OCI-LY3 (cell line): ENCODE measurements around the gene SDSL.

Source experiments
- EZH2phosphoT487 ChIP-seq: fragments of 200-600 bp; shearing (Covaris generic); IDR thresholded peaks from 2 replicates; pipeline ENCODE4 v1.6.1; 2018; ENCODE audit warnings: antibody characterized with exemption, mixed run types, low read depth
- TF ChIP-seq, protein P1 (sequence below): fragments of 200-600, 300-600 bp; sonication (generic); IDR thresholded peaks from 2 replicates; pipeline ENCODE4 v1.5.1; 2014; ENCODE audit warnings: antibody characterized with exemption, low read length, low read depth

- TF ChIP-seq, protein P1, sequence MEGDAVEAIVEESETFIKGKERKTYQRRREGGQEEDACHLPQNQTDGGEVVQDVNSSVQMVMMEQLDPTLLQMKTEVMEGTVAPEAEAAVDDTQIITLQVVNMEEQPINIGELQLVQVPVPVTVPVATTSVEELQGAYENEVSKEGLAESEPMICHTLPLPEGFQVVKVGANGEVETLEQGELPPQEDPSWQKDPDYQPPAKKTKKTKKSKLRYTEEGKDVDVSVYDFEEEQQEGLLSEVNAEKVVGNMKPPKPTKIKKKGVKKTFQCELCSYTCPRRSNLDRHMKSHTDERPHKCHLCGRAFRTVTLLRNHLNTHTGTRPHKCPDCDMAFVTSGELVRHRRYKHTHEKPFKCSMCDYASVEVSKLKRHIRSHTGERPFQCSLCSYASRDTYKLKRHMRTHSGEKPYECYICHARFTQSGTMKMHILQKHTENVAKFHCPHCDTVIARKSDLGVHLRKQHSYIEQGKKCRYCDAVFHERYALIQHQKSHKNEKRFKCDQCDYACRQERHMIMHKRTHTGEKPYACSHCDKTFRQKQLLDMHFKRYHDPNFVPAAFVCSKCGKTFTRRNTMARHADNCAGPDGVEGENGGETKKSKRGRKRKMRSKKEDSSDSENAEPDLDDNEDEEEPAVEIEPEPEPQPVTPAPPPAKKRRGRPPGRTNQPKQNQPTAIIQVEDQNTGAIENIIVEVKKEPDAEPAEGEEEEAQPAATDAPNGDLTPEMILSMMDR, result no peak
- no peak for TF ChIP-seq EZH2phosphoT487
Measured at GRCh38 chr12:113479216-113479589, 57.0 kb downstream of the SDSL start.
